NCI-H748 (cell line): ENCODE results near the gene CHMP5.
A peak's percentile ranks its signal among the peaks of the same experiment; 100 is the strongest.

Experiments used
- DNase-seq: peaks from one replicate; lab custom pipeline; 2025; ENCODE audit not compliant: unreplicated experiment; lab: John Stamatoyannopoulos, UW

CHMP5 gene

DNA sequence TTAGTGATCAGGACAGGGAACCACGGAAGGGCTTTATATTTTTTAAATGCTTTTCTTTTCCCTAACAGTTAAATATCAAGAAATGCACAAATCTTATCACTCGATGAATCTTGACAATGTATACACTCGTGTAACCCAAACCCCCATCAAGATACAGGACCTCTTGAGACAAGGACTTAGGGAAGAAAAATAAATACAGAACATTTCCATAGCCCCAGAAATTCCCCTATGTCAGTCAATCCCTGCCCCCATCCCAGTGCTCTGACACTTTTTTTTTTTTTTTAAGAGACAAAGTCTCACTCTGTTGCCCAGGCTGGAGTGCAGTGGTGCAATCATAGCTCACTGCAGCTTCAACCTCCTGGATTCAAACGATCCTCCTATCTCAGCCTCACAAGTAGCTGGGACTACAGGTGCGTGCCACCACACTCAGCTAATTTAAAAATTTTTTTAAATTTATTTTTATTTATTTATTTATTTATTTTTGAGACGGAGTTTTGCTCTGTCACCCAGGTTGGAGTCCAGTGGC lies 22.2 kb upstream of the CHMP5 start:
- DNase-seq: no peak

DNA sequence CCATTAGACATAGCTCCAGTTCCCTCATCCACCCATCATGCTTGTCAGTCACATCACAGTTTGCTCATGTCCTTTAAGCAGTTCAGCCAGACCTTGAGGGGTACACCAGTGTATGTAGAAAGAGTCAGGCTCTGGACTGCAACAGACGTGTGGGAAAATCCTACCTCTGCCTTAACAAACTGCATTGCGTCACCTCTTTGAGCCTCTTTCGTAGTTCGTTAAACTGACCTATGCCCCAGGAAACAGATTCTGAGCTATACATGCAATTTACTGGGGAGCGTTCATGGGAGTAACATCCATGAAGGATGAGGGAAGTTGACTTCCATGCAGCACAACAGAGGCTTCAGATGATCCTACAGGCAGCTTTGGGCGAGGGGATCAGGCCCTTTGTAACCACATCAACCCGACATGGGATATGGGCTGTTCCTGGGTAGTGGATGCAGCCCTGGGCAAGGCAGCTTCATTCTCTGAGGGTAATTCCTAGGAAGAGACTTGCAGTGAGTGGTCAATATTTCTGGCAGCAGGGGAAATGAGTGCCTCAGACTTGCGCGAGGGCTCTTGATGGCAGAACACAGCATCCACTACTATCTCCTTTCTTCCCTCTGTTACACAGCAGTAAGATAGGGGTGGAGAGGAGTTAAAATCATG lies 20.6 kb upstream of the CHMP5 start:
- DNase-seq: no peak

DNA sequence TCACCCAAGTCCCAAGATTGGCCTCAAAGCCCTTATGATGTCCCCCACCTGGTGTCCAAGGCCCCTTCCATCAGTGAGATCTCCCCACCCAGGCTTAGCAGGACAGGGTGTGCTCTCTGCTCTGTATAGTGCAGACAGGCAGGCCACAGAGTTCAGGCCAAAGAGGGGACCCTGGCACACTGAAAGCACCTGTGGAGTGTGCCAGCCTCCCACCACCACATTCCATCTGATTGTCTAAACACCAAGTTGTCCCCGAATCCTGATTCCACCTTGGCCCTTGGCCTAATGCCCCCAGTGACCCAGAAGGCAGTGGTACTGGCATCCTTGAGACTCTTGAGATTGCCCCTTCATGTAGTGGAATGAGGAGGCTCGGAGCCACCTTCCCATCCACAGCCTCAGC lies 19.5 kb upstream of the CHMP5 start:
- DNase-seq: no peak

DNA sequence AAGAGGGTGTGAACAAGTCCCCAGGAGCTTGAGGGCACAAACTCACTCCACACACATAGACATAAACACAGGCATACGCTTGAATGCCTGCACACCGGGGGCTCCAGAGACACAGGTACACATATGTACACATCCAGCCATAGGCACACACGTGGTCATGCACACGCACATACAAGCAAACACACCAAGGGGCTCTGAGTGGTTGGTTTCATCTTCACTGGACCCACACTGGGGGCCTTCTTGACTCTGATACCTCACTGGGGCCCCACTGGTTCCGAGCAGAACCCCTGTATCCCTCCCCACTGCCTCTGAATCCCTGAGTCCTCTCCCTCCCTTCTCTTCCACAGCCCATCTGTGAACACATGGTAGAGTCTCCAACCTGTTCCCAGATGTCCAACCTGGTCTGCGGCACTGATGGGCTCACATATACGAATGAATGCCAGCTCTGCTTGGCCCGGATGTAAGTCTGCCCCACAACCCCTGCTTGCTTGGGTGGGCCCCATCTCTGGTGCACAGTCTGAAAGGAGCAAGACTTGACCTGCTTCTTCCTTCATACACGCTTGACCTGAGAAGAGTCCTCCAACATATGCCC lies 18.5 kb upstream of the CHMP5 start:
- no peak for DNase-seq

DNA sequence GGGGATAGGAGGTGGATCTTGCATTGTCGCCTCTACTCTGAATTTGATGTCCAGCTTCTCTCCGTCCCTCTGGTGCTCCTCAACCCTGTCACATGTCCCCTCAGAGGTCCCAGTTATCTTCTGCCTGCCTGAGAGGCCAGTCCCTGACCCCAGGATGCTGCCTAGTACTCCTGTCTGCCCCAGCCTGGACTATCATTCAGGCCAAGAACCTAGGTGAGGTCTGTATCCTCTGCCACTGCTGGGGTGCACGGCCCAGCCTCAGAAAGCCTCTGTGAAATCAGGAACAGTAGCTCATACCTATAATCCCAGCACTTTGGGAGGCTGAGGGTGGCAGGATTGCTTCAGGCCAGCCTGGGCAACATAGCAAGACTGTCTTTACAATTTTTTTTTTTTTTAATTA lies 16.2 kb upstream of the CHMP5 start:
- no peak for DNase-seq

DNA sequence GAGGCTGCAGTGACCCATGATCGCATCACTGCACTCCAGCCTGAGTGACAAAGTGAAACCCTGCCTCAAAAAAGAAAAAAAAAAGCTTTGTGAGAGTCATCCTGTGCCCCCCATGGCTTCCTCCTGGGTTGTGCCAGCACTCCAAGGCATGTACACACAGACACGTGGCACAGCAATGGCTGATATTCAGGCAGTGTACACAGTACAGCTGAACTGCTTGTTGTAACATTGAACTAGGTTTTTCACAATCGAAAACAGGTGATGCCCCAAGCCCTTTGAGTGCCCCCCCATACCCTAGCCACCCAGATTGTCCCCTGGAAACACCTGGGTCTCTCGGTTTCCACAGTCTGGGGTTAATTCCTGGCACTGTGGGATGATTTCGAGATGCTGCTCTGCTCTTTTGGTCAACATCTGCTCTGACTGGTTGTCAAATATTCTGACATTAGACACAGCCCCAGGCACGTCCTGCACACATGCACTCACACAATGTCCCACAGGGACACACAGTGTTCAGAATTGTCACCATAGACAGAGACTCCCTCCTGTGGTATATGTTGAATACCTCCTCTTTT lies 15.7 kb upstream of the CHMP5 start:
- DNase-seq: no peak

DNA sequence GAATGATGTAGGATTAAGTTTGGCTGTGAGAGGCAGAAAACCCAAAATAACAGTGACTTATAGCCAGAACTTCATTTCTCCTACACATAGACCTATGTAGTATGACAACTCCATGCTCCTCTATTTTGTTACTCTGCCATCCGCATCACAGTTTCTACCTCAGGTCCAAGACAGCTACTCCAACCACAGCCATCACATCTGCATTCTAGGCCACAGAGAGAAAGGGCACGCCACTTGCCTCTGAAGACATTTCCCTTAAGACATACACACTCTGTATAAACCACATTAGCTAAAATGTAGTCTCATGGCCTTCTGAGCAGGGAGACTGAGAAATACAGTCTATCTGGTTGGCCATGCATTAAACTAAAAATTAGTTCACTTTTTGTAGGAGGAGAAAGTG lies 14.9 kb upstream of the CHMP5 start:
- no peak for DNase-seq

DNA sequence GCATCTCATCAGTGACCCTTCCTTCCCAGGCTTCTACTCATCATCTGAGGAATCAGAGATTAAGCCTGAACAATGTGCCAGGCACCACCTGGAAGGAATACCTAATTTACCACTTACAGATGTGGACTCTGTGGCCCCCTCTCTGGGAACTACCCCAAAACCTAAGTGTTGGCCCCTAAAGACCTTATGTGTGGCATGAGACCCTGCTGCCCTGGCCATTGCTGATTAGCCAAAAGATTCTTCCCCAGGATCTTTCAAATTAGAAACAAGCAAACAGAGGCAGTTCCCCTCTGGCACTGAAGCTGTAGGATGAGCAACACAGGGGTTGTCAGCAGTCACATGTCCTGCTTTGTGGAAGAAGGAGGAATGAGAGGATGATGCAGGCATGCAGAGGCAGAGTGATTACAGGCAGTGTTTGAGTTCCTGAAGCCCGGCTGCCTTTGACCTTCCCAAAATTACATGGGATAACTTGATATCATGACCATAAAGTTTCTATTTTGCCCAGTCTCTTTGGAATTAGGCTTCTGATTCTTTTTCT lies 14.3 kb upstream of the CHMP5 start:
- DNase-seq: no peak

DNA sequence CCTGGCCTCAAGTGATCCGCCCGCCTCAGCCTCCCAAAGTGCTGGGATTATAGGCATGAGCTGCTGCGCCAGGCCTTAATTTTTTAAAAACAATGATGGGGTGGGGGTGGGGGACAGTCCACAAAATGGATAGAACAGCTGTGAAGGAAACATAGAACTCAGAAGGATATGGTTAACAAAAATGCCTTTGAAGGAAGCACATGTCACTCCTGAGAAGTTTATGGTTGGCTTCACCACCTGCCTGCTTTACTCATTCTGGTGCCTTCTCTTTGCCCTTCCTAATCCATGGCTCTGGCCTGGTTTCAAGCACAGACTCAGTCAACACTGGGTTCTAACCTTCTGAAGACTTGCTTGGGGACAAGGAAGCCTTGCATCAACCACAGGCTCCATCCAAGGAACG lies 10.6 kb upstream of the CHMP5 start:
- no peak for DNase-seq

DNA sequence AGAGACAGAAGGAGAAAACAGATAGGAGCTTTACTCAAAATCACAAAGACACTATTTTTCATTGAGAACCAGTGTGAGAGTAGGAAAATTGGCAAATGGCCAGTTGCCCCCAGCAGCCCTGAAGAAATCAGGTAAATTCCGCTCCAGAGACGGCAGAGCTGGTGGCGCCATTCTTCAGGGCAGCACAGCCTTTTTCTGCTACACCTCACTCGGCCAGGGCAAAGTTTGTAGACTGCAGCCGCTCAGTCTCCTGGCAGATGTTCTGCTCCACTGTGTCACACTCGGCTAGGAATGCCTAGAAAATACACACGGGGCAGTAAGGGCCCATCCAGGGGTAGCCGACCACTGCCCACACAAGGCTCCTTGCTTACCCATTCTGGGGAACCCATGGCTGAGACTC lies 9.8 kb upstream of the CHMP5 start:
- no peak for DNase-seq

DNA sequence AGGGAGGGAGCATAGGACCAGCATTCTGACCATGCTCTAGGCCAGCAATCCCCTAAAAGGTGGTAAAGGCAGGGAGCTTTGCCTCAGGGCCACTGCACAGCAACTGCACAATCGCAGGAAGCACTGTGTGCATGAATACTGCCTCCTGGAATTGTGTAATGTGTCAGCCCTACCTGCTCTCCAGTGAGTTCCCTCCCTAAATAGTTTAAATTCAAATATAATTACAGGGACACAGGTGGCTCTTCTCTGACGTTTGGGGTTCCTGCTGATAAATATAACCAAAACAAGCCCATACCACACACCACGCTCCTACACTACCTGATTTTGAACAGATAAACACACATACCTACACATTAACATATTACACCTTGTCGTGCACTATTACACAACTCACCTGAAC lies 9.4 kb upstream of the CHMP5 start:
- DNase-seq: no peak

DNA sequence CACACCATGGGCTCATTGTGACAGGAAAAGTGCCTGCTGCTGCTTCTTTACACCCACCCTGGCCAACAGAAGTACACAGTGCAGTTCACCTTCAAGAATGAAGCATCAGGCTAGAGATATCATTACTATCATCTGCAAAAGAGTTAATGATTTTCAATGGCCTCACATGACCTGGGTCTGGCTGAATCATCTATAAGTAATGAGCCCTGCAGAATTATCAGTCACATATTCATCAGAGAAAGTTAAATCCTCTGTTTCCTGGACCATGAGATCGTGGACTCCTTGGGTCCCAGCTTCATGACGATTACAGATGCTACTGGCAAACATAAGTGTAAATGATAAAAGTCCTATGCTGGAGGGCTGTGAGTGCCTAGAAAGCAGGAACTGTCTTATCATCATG lies 8.6 kb upstream of the CHMP5 start:
- no peak for DNase-seq

DNA sequence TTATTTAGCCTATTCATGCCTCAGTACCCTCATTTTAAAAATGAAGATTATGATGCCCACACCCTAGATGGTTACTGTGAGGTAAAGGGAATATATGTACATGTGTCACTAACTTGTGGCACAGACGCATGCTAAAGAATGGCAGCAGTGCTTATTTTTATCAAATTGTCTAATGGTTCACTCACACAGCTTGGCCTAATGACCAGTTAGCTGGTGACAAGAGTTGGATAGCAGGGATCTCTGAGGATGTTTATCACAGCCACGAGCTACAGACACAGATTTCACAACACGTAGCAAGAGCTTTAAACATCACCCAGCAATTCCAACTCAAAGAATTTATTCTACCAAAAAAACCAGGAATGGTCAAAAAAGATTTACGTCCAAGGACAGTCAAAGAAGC lies 7.6 kb upstream of the CHMP5 start:
- no peak for DNase-seq

DNA sequence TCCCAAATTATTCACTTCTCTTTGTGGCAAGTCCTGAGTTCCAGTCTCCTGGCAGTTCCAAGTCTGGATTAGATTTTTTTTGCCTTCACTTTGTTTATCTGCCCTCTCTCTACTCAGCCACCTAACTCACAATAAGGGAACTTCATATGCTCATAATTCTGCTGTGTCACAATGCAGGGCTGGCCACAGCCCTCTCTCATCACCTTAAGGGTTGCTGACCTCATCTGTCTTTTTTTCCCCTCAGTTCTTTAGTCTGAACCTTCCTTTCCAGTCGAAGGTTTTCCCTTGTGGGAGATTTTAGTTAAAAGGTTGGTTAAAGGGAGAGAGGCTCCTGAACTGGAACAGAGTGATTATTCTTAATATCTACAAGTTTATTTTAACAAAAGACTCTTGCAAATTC lies 4.5 kb upstream of the CHMP5 start:
- no peak for DNase-seq

DNA sequence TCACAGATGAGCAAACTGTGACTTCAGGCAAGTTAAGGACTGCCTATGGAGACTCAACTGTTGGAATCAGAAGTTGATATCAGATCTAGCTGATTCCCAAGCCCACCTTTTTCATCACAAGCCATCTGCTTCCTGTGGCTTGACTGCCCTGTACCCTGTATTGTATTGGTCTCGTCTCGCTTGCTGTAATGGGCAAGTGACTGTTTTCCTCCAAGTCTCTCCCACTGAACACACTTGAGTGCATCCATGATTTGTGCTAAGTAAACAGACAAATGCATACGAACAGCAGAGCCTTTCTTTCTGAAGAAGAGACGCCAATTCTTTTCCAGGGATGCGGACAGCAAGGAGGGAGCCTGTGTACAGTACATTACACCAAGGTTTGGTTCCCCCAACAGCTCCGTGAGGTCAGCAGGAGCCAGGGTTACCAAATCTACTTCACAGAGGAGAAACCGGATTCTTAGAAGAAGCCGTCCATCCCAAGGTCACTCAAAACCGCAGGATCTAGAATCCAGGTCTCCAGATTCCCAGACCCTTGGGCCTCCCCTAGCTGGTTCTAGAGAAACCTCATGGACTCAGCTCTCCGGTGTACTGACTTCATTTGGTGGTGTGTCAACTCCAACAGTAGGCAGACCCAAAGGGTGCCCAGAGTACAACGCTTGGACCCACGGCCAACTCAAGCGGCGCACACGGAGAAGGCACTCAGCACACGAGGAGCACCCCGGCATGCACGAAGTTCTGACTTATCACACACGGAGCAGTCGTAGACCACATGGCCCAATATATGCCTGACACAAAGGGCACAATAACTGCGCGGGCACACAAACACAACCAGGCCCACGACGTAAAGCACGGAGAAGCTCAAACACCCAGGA lies 1.5 kb upstream of the CHMP5 start:
- peak; percentile 51 for DNase-seq

DNA sequence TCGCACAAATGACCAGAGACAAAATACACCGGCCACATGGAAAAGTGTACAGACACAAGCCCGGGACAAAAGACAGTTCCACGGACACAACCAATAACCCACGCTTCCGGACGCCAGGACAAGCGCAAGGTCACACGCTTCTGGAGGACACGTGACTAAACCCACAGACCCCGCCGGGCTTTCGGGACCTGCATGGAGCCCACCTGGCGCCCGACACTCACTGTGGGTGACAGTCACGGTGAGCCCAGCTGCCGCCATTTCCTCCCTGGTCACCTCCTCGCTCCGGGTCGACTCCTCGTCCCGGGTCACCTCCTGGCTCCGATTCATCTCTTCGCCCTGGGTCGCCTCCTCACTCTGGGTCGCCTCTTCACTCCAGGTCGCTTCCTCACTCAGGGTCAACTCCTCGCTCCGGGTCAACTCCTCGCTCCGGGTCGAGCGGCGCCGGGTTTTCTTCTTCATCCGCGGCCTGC lies 811 bp upstream of the CHMP5 start:
- peak; percentile 57 for DNase-seq

DNA sequence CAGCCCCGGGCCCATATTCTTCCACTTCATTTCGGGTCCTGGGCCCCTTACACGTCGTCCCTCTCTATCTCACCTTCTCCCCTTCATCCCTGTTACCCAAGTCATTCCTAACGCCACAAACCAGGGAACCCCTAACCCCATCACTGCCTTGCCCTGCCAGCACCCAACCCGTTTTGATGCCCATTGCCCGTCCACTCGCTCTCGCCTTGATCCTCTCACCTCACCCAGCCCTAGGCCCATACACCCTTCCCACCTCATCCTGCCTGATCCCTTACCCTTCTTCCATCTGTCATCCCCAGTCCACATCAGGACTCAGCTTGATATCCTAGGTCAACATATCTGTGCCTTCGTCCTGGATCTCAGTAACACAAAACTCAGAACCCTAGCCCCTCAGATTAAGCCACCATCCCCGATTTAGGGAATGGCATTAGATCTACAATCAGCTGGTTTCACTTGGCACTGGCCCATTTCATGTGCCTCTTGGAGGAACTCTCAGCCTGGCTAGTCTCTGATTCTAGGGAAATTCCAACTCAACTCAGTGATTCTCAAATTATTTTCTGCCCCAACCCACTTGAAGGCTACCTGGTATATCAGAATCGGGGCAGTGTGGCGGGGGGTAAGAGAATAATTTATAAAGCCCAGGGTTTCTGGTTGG lies 489 bp downstream of the CHMP5 start:
- no peak for DNase-seq

DNA sequence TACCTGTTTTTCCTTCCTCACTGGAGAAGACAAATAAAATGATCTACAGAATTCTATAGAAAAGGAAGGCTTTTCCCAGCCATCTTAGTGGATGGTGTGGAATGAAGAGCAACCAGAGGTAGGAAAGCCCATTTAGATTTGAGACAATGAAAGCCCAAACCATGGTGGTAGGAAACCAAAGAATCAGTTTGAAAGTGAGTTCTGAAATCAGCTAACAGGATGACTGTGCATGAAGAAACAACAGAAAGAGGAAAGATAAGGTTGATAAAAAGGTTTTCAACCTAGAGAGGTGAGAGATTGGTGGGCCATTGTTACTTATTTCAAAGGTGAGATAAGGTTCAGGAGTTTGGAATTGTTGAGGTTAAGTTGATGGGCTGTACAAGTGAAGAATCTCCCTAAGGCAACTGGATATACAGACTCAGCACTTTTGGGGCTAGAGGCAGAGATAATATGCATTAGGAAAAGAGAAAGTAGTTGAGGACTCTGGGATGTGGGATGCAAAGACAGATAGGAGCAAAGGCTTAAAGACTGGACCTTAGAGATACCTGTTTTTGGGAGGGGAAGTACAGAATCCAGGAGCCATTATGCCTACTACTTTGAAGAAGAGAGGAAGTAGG lies 2.4 kb downstream of the CHMP5 start:
- DNase-seq: no peak

DNA sequence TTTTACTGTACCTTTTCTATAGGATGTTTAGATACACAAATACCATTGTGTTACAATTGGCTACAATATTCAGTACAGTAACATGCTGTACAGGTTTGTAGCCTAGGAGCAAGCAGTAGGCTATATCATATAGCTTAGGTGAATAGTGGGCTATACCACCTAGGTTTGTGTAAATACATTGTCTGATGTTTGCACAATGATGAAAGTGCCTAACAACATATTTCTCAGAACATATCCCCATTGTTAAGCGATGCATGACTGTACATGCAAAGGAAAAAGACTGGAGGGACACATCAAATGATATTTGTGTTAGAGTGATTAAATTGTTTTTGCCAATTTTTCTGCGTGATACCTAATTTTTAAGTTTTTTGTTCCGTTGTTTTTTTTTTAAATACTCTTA lies 5.3 kb downstream of the CHMP5 start:
- no peak for DNase-seq

DNA sequence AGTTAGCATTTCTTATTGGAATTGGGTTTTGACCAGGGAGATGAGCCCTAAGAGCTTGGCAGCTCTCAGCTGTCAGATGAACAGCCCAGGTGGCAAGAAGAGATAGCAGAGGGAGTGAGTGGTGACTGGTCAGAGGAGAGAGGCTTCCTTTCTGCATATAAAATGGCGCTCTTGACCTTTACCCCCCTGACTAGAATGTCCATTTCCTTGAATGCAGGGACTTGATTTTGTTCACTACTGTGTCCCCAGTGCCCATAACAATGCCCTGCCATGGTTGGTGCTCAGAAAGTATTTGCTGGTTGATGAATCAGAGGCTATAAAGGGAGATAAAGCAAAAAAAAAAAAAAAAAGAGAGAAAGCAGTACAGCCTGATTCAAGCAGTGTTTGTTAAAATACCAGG lies 7.2 kb downstream of the CHMP5 start:
- DNase-seq: no peak
